Measurements from ENCODE around the gene WIPI1. TPM values are rescaled to one million over a fixed set of nuclear protein-coding genes. Genes with fewer than 3 reads are reported as not detected.

The WIPI1 gene
- total and polyA plus RNA-seq, 2 of the 13 experiments (the other 11 are each of a cell fraction or from before 2014, with no cell fraction given) = 29.4 to 141 TPM

GRCh38 chr17:68462381-68463210, 5.3 kb upstream of the WIPI1 start (continued):
- TF ChIP-seq ZNF3 (CRISPR knock-in tag; IDR thresholded peaks at IDR 0.05) (no peak), RFX3 (CRISPR knock-in tag; IDR thresholded peaks at IDR 0.05) (no peak), MAFK (conservative IDR thresholded peaks at IDR 0.05 in 1 of 2, IDR thresholded peaks at IDR 0.05 in 1 of 2; ENCODE audit: low read length in 2 of 2) (no peak), RXRB (CRISPR knock-in tag; IDR thresholded peaks at IDR 0.05; ENCODE audit: borderline replicate concordance) (no peak), ZBTB39 (CRISPR knock-in tag; IDR thresholded peaks at IDR 0.05) (no peak), DZIP1 (CRISPR knock-in tag; IDR thresholded peaks at IDR 0.05) (no peak), ZNF761 (CRISPR knock-in tag; conservative IDR thresholded peaks at IDR 0.05) (no peak), SMYD3 (CRISPR knock-in tag; IDR thresholded peaks at IDR 0.05) (no peak), ZNF232 (CRISPR knock-in tag; IDR thresholded peaks at IDR 0.05; ENCODE audit: borderline replicate concordance) (no peak), RXRA (CRISPR knock-in tag; IDR thresholded peaks at IDR 0.05) (peak; percentile 31; the same call in 1 of the 2 replicates), FOXP4 (CRISPR knock-in tag; IDR thresholded peaks at IDR 0.05) (no peak), ZBTB26 (CRISPR knock-in tag; IDR thresholded peaks at IDR 0.05; ENCODE audit: borderline replicate concordance) (peak; percentile 83; the same call in 1 of the 2 replicates), SP4 (CRISPR knock-in tag; IDR thresholded peaks at IDR 0.05) (peak; percentile 86), ZNF747 (CRISPR knock-in tag; IDR thresholded peaks at IDR 0.05; ENCODE audit: borderline replicate concordance) (no peak), ZNF468 (CRISPR knock-in tag; IDR thresholded peaks at IDR 0.05) (no peak), ZMYM3 (CRISPR knock-in tag; IDR thresholded peaks at IDR 0.05) (0 out of 2 replicates have a peak, but pooled peaks have one; percentile 10), FOXK2 (IDR thresholded peaks at IDR 0.05) (no peak), BCL3 (CRISPR knock-in tag; IDR thresholded peaks at IDR 0.05) (no peak), ZSCAN20 (CRISPR knock-in tag; IDR thresholded peaks at IDR 0.05; ENCODE audit: borderline replicate concordance) (no peak), ZNF460 (CRISPR knock-in tag; IDR thresholded peaks at IDR 0.05; ENCODE audit: borderline replicate concordance) (no peak)

All from HepG2 (cell line).